ENCODE data around the gene HAPSTR1.

DNA sequence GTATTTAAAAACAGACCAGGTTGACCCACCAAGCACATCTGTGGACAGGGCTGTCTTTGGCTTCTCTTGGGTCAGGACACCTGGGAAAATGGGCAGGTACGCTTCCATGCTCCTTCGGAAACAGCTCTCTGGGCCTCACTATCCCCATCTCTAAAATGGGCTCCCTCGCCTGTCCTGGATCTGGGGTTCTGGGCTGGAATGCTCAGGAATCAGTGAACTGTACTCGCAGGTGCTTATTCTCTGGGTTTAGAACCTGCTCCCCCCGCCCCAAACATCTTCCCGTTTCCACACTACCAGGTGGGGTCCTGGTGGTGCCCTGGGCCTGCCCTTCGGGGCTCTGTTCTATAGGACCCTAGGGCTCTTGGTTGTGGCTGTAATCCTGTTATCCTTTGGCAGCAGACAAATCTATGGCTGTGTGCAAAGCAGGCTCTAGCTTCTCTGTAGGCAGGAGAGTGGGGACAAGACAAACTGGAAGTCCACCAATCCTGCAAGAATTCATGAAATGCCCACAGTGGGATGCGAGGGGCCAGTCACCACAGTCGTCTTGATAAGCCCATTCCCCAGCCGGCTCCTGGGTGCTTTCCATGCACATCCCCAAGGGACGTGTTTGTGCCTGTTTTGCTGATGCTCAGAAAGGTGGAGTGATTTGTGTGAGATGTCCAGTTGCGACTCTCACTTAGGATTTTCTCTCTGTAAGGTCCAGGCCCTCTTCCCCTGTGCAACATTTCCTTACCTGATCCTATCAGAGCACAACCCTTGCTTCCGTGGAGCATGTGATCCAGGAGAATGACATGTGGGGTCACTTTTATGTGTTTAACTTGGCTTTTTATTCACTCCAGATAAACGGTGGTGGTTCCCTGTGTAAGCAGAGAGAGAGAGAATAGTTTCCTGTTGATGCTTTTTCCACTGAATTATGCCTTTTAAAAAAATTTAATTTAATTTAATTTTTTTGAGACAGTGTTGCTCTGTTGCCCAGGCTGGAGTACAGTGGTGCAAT is 37.2 kb downstream of the HAPSTR1 start:
- TF ChIP-seq, protein P1, sequence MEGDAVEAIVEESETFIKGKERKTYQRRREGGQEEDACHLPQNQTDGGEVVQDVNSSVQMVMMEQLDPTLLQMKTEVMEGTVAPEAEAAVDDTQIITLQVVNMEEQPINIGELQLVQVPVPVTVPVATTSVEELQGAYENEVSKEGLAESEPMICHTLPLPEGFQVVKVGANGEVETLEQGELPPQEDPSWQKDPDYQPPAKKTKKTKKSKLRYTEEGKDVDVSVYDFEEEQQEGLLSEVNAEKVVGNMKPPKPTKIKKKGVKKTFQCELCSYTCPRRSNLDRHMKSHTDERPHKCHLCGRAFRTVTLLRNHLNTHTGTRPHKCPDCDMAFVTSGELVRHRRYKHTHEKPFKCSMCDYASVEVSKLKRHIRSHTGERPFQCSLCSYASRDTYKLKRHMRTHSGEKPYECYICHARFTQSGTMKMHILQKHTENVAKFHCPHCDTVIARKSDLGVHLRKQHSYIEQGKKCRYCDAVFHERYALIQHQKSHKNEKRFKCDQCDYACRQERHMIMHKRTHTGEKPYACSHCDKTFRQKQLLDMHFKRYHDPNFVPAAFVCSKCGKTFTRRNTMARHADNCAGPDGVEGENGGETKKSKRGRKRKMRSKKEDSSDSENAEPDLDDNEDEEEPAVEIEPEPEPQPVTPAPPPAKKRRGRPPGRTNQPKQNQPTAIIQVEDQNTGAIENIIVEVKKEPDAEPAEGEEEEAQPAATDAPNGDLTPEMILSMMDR (IDR thresholded peaks at IDR 0.05), result no peak
- TF ChIP-seq POLR2A (IDR thresholded peaks at IDR 0.05), result no peak
